IPS-20b (cell line): ENCODE data around the gene S100A4.
A peak's percentile ranks its signal among the peaks of the same experiment; 100 is the strongest.

ENCODE experiments used
- H3K27ac ChIP-seq: one replicate; pipeline ENCODE4 v1.5.1; 2013; ENCODE audit warnings: low read length
- H3K27me3 ChIP-seq: 2 replicates; pipeline ENCODE4 v1.6.1; 2013; ENCODE audit warnings: mild to moderate bottlenecking, low read length, inconsistent platforms; ENCODE audit not compliant: insufficient read depth
- H3K36me3 ChIP-seq: 2 replicates; pipeline ENCODE4 v1.6.1; 2013; ENCODE audit warnings: low read depth, mild to moderate bottlenecking, inconsistent platforms, low read length, moderate library complexity; ENCODE audit not compliant: insufficient read depth
- H3K4me1 ChIP-seq: 2 replicates; pipeline ENCODE4 v1.6.1; 2013; ENCODE audit warnings: mild to moderate bottlenecking, control low read depth, inconsistent platforms, low read length, moderate library complexity; ENCODE audit not compliant: insufficient read depth
- H3K4me3 ChIP-seq: 2 replicates; pipeline ENCODE4 v1.5.1; 2013; ENCODE audit warnings: mild to moderate bottlenecking, low read length, inconsistent platforms
- H3K9ac ChIP-seq: 2 replicates; pipeline ENCODE4 v1.6.1; 2013; ENCODE audit warnings: low read depth, mild to moderate bottlenecking, inconsistent platforms, low read length, moderate library complexity
- H3K9me3 ChIP-seq: 2 replicates; pipeline ENCODE4 v1.6.1; 2013; ENCODE audit warnings: mild to moderate bottlenecking, low read depth, low read length, inconsistent platforms; ENCODE audit not compliant: insufficient read depth

S100A4 gene

DNA sequence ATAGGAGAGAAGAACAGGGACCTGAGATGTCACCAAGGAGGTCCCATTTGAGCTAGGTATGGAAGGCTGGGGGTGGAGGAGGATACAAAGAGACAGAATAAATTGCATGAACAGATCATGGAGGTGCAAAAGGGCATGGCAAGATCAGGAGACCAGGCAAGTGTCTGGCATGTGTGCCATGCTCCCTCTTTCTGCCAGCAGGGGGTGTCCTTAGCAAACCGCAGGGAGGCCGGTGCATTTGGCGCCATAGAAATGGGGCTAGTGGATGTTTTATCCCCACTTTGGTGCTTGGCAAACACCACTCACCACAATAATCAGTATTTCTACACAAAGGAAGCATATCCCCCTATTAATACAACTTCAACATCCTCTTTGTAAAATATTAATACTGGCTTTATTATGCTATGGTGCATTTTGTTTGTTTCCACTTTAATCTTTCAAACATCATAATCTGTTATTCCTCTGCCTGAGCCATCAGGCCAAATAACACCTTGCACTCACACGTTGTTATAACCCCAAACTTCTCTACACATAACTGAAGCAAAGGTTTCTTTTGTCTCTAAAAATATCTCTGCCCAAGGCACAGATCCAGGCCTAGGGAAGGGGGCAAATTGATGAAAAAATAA is 35.8 kb downstream of the S100A4 start:
- Histone ChIP-seq H3K27ac (no peak overlapping the region), H3K36me3 (no peaks in the 10 kb centered on the region), H3K4me3 (no peak overlapping the region), H3K27me3 (peaks cover 26% of the 10 kb centered on the region), H3K9ac (no peak overlapping the region), H3K9me3 (no peaks in the 10 kb centered on the region), H3K4me1 (no peaks in the 10 kb centered on the region)

DNA sequence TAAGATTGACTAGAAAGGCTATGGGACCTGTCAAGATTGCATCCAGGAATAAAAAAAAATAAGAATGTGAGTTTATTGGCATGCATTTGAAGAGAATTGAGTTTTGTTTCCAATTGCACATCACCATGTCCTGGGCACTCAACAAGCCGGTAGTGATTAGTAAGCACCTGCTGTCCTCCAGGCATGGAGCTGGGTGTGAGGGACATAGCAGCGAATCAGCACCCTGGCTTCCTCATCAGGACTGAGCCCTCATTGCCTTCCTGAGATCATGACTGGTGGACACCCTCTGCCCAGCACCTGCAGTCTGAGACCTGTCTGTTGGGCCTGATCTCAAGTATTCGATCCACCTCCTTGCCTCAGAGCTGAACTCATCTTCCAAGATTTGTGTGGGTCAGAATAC is 36.6 kb downstream of the S100A4 start:
- Histone ChIP-seq H3K27ac (no peak overlapping the region), H3K9ac (no peak overlapping the region), H3K4me1 (no peaks in the 10 kb centered on the region), H3K36me3 (no peaks in the 10 kb centered on the region), H3K9me3 (no peaks in the 10 kb centered on the region), H3K4me3 (no peak overlapping the region), H3K27me3 (peaks cover 25% of the 10 kb centered on the region)

DNA sequence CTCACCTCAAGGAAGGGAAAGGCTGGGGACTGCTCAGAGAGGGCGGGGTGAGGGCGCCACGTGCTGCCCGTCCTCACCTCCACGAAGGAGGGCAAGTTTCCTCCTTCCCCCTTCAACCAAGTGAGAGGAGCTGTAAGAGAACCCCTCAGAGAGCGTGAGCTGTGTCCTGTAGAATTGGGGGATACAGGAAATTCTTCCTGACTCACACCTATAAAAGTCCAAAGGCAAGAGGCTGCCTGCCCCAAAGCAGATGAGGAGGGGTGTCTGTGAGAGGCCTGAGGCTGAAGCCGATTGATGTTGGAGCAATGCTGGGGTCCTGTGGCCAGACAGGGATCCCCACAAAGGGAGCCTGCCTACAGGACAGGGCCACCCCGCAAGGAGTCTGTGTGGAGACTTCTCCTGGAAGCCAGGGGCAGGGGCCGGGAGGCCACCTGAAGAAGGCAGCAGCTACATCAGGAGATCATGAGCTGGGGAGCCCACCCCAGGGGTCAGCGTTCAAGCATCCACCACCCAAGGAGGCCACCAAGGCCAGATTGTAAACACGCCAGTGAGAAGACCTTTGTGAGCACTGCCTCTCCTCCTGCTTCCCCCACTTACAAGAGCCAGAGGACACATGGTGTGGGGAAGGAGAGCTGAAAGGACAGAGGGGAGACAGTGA is 37.6 kb downstream of the S100A4 start:
- Histone ChIP-seq H3K9me3 (no peaks in the 10 kb centered on the region), H3K27me3 (peaks cover 17% of the 10 kb centered on the region), H3K27ac (no peak overlapping the region), H3K9ac (no peak overlapping the region), H3K4me3 (no peak overlapping the region), H3K4me1 (no peaks in the 10 kb centered on the region), H3K36me3 (no peaks in the 10 kb centered on the region)

DNA sequence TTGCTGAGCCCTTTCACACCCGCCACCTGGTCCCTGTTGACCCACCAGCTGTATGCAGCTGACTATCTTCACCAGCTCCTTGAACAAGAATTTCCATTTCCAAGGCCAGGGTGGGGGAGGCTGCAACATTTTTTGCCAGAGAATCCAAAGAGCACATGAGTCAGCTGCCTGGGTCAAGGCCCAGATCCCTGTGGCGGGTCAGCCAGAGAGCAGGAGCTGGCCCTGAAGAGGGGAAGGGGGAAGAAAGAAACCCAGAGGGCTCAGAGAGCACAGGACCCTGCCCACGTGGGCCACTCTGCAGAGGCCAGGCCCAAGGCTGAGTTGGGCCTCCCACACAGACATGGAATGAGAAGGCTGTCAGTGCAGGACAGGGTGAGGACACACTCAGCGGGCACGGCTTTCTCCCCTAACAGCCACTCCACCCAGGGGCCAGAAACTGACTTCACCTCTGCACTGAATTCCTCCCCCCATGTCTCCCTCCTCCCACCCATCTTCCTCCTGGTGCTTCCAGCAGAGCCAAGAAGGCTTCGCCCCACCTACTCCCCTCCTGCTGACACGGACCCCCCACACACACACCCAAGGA is 38.7 kb downstream of the S100A4 start:
- Histone ChIP-seq H3K27ac (no peak overlapping the region), H3K9ac (no peak overlapping the region), H3K36me3 (no peaks in the 10 kb centered on the region), H3K4me1 (no peaks in the 10 kb centered on the region), H3K9me3 (no peaks in the 10 kb centered on the region), H3K27me3 (peaks cover 8% of the 10 kb centered on the region), H3K4me3 (no peak overlapping the region)

DNA sequence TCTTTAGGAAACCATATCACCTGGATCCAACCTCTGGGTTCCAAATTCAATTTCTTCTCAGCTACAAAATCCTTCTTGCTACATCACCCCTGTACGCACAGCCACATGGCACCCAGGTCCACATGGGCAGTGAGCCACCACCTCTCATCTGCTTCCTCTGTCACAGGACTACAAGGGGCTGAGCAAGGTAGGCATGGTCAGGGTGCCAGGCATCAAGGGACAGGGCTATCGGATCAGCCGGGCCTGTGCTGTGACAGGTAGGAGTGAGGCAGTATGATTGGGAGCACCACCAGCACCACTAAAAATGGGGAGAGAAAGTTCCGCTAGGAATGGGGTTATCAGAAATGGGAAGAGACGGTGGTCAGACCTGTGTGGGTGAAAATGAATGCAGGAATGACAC is 39.2 kb downstream of the S100A4 start:
- no peaks in the 10 kb centered on the region for H3K4me1 ChIP-seq
- no peak overlapping the region for H3K27ac ChIP-seq
- no peaks in the 10 kb centered on the region for H3K36me3 ChIP-seq
- no peak overlapping the region for H3K9ac ChIP-seq
- no peak overlapping the region for H3K4me3 ChIP-seq
- H3K9me3 ChIP-seq = no peaks in the 10 kb centered on the region
- peaks cover 3% of the 10 kb centered on the region for H3K27me3 ChIP-seq

DNA sequence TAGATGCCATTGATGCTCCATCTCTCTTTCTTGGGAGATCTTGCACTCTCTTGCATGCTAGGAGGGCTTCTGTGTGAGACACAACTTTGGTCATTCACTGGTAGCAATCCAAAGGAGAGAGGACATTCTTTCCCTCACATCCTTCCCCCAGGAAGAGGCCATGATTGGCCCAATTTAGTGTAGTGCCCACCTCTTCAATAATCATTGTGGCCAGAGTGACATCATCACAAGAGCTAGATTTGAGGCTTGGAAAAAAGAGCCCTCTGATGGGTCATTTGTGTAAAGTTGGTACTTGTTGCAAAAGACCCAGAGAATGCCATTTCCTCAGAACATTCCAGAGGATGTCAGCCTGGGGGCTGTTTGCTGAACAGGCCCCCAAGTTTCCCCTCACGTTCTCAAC is 40.0 kb downstream of the S100A4 start:
- H3K9ac ChIP-seq = no peak overlapping the region
- no peak overlapping the region for H3K4me3 ChIP-seq
- no peaks in the 10 kb centered on the region for H3K9me3 ChIP-seq
- H3K36me3 ChIP-seq = no peaks in the 10 kb centered on the region
- H3K27ac ChIP-seq = no peak overlapping the region
- H3K4me1 ChIP-seq = no peaks in the 10 kb centered on the region
- H3K27me3 ChIP-seq = no peaks in the 10 kb centered on the region

DNA sequence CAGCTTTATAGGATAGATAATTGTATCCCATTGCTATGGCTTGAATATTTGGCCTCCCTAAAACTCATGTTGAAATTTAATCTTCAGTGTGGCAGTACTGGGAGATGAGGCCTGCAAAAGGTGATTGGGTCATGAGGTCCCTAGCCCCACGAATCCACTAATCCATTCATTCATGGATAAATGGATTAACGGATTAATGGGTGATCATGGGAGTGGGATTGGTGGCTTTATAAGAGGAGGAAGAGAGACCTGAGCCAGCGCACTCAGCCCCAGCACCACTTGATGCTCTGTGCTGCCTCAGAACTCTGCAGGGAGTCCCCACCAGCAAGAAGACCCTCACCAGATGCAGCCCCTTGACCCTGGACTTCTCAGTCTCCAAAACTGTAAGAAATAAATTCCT is 41.8 kb downstream of the S100A4 start:
- Histone ChIP-seq H3K27ac (no peak overlapping the region), H3K4me3 (no peak overlapping the region), H3K36me3 (no peaks in the 10 kb centered on the region), H3K9ac (no peak overlapping the region), H3K27me3 (no peaks in the 10 kb centered on the region), H3K4me1 (no peaks in the 10 kb centered on the region), H3K9me3 (no peaks in the 10 kb centered on the region)

DNA sequence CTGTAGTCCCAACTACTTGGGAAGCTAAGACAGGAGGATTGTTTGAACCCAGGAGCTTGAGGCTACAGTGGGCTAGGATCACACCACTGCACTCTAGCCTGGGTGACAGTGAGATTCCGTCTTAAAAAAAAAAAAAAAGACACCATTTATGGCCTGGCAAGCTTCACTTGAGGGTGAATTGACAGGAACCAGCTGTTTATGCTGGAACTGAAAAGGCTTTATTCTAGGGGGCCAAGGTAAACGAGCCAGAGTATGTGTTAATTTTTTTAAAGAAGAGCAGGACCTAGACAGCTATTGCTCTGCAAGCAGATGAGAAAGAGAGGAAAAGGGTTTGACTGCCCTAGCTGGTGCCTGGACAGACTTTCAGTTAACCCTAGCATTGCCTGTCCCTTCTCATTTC is 46.9 kb downstream of the S100A4 start:
- Histone ChIP-seq H3K27ac (no peak overlapping the region), H3K4me3 (no peak overlapping the region), H3K9me3 (no peaks in the 10 kb centered on the region), H3K27me3 (no peaks in the 10 kb centered on the region), H3K4me1 (peaks cover 5% of the 10 kb centered on the region), H3K9ac (no peak overlapping the region), H3K36me3 (no peaks in the 10 kb centered on the region)

DNA sequence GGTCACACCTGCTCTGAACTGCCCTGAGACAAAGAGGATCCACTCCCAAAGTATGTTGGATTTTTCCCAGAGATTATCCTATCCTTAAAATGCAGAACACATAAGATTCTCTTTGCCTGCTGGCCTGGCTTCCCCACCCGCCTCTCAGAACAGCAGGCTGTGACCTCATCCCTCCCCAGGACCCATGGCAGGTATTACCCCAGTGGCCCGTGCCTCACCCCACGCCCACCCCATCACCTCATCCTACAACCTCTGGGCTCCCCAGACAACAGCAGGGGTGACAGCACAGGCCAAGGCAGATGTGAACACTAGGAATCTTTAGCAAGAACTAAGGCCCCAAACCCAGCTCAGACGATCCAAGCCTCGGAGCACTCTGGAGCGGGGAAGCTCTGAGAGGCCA is 50.1 kb downstream of the S100A4 start:
- H3K36me3 ChIP-seq = no peaks in the 10 kb centered on the region
- H3K4me1 ChIP-seq = peaks cover 7% of the 10 kb centered on the region
- no peaks in the 10 kb centered on the region for H3K9me3 ChIP-seq
- H3K27me3 ChIP-seq = no peaks in the 10 kb centered on the region
- no peak overlapping the region for H3K4me3 ChIP-seq
- H3K27ac ChIP-seq = peak overlapping the region; percentile 32
- H3K9ac ChIP-seq = no peak overlapping the region

DNA sequence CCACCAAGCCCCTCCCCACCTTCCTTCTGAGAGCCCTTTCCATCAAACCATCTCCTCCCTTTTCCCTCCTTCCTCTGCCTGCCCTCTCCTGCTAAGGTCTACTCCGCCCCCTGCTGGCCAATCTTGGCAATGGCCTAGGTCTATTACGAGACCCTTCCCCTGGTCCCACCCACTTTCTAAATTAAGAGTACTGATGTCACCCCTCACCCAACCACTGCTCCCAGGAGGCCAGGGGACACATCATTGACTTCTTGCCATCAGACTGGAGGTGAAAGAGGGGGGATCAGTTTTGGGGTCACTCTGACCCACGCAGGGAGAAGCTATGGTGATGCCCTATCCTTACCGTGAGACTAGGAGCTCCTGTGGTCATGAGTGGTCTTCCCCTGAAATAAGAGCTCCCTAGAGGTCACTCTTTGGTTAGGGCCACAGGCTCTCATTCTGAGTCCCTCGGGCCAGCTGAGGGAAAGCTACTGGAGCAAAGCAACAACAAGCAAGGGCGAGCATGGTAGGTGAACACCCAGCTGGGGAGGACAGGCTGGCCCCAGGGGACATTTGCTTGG is 50.5 kb downstream of the S100A4 start:
- H3K9me3 ChIP-seq = no peaks in the 10 kb centered on the region
- peaks cover 10% of the 10 kb centered on the region for H3K4me1 ChIP-seq
- peak overlapping the region; percentile 32 for H3K27ac ChIP-seq
- H3K9ac ChIP-seq = no peak overlapping the region
- no peaks in the 10 kb centered on the region for H3K36me3 ChIP-seq
- H3K4me3 ChIP-seq = peak overlapping the region; percentile 30; the same call in 1 of the 2 replicates
- no peaks in the 10 kb centered on the region for H3K27me3 ChIP-seq
